ENCODE data around the gene EI24.
A peak's percentile ranks its signal among the peaks of the same experiment; 100 is the strongest.

EI24 gene

DNA sequence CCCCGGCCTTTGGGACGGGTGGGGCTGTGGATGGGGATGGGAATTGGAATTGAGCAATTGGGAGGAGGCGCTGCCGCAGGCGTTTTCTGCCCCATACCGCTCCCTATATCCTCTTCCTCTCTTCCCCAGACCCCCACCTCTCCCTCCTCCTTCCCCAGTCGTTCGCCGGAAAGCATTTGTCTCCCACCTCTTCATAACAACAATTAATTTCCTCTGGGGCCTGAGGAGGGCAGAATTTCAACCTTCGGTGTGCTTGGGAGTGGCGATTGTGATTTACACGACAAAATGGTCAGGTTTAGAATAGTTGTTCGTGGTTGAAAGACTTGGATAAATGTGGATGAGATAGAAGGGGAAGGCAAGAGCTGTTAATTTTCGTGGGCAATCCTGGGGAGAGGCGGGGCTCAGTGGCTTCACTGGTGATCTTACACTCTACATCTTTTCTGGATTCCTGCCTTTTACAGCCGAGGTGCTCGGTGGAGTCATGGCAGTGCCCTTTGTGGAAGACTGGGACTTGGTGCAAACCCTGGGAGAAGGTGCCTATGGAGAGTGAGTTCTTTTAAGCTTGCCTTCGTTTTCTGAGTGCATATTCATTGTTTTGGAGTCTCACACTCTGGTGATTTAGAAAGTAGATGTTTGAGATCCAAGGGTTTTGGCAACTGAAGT, 57.1 kb downstream of the EI24 start:
- peak in 1 of 2 donors; percentile 3 for DNase-seq (ENCODE audit: low read depth in 2 of 2)

DNA sequence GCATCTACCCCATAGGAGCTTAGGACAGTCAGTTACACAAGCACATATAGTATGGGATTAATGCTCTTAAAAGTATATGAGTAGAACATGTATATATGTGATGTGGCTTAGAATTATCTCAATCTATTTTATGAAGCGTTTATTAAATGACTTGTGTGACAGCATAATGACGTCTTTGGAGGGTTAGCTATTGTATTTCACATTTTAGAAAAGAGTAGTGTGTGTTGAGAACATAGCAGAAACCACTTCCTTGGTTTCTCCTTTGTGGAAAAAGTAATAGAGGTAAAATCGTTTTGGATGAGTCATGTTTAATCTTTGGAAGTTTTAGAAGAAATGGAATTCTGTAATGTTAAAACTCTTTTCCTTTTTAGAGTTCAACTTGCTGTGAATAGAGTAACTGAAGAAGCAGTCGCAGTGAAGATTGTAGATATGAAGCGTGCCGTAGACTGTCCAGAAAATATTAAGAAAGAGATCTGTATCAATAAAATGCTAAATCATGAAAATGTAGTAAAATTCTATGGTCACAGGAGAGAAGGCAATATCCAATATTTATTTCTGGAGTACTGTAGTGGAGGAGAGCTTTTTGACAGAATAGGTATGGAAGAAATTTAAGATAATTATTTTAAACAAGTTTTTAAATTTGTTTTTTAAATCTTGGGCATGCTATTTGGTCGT, 58.1 kb downstream of the EI24 start:
- DNase-seq (ENCODE audit: low read depth in 2 of 2): no peak

Measured in activated CD4-positive, alpha-beta T cell treated with anti-CD3 and anti-CD28 coated beads for 24 hours (primary cell).